Neuronal stem cell (in vitro differentiated cells): Measurements from ENCODE around the gene ZBTB44.
A peak's percentile ranks its signal among the peaks of the same experiment; 100 is the strongest.

ENCODE experiments used
- DNase-seq: peaks from one replicate; pipeline ENCODE4 v3.0.0-alpha.2; 2013; ENCODE audit warnings: low spot score
- H2AFZ ChIP-seq: one replicate; pipeline ENCODE4 v1.6.1; 2013; ENCODE audit warnings: mild to moderate bottlenecking, low read length, inconsistent platforms
- H2AK5ac ChIP-seq: 2 replicates; pipeline ENCODE4 v1.6.1; 2013; ENCODE audit warnings: low read depth, mild to moderate bottlenecking, inconsistent platforms, low read length, moderate library complexity, mixed read lengths
- H2BK120ac ChIP-seq: 2 replicates; pipeline ENCODE4 v1.6.1; 2013; ENCODE audit warnings: low read depth, mild to moderate bottlenecking, inconsistent platforms, low read length, moderate library complexity, mixed read lengths
- H2BK12ac ChIP-seq: one replicate; pipeline ENCODE4 v1.6.1; 2013; ENCODE audit warnings: low read length, inconsistent platforms
- H2BK15ac ChIP-seq: 2 replicates; pipeline ENCODE4 v1.6.1; 2013; ENCODE audit warnings: mild to moderate bottlenecking, low read length, inconsistent platforms, mixed read lengths
- H2BK5ac ChIP-seq: one replicate; pipeline ENCODE4 v1.6.1; 2013; ENCODE audit warnings: inconsistent platforms, mild to moderate bottlenecking, low read length, moderate library complexity
- H3K14ac ChIP-seq: one replicate; pipeline ENCODE4 v1.6.1; 2013; ENCODE audit warnings: low read length, inconsistent platforms
- H3K18ac ChIP-seq: 2 replicates; pipeline ENCODE4 v1.6.1; 2013; ENCODE audit warnings: low read length, inconsistent platforms
- H3K23ac ChIP-seq: 2 replicates; pipeline ENCODE4 v1.6.1; 2013; ENCODE audit warnings: low read depth, mild to moderate bottlenecking, mixed read lengths, low read length, inconsistent platforms; ENCODE audit not compliant: poor library complexity
- H3K27ac ChIP-seq: replicated peaks from 3 replicates; pipeline ENCODE4 v1.5.1; 2013; ENCODE audit warnings: low read length, inconsistent platforms
- H3K27me3 ChIP-seq, 3 experiments: 2 replicates each; pipeline ENCODE4 v1.6.1; 2013; ENCODE audit warnings: low read length in 3 of 3, mild to moderate bottlenecking in 2 of 3, inconsistent platforms in 1 of 3, low read depth in 1 of 3, mixed read lengths in 1 of 3, moderate library complexity in 1 of 3; ENCODE audit not compliant: control insufficient read depth in 3 of 3, insufficient read depth in 3 of 3
- H3K36me3 ChIP-seq, 2 donors: replicated peaks in 1 of 2; 2 replicates each; pipeline ENCODE4 v1.6.1; 2013; ENCODE audit warnings: low read length in 2 of 2; ENCODE audit not compliant: control insufficient read depth in 2 of 2, insufficient read depth in 2 of 2
- H3K4ac ChIP-seq: 2 replicates; pipeline ENCODE4 v1.6.1; 2013; ENCODE audit warnings: inconsistent platforms, mild to moderate bottlenecking, low read length, moderate library complexity
- H3K4me1 ChIP-seq, 2 donors: 1 replicate in 1 of 2; 2 replicates in 1 of 2; pipeline ENCODE4 v1.6.1; 2013; ENCODE audit warnings: low read length in 2 of 2, low read depth in 1 of 2; ENCODE audit not compliant: control insufficient read depth in 2 of 2, insufficient read depth in 1 of 2
- H3K4me2 ChIP-seq: one replicate; pipeline ENCODE4 v1.6.1; 2013; ENCODE audit warnings: mild to moderate bottlenecking, low read length, inconsistent platforms; ENCODE audit not compliant: insufficient read depth, poor library complexity, severe bottlenecking
- H3K4me3 ChIP-seq, 2 donors: 2 replicates each; pipeline ENCODE4 v1.5.1; 2013; ENCODE audit warnings: low read length in 2 of 2, mild to moderate bottlenecking in 2 of 2, inconsistent platforms in 1 of 2, moderate library complexity in 1 of 2
- H3K79me1 ChIP-seq: one replicate; pipeline ENCODE4 v1.6.1; 2013; ENCODE audit warnings: low read depth, mild to moderate bottlenecking, inconsistent platforms, low read length, moderate library complexity
- H3K9ac ChIP-seq: one replicate; pipeline ENCODE4 v1.6.1; 2013; ENCODE audit warnings: mild to moderate bottlenecking, low read depth, low read length, inconsistent platforms; ENCODE audit not compliant: poor library complexity
- H3K9me3 ChIP-seq, 2 donors: replicated peaks in 1 of 2; 2 replicates each; pipeline versions ENCODE3 to v1.6.1; 2013; ENCODE audit warnings: low read length in 2 of 2, mild to moderate bottlenecking in 2 of 2, inconsistent platforms in 1 of 2, low read depth in 1 of 2, mixed read lengths in 1 of 2, moderate library complexity in 1 of 2; ENCODE audit not compliant: control insufficient read depth in 2 of 2, insufficient read depth in 1 of 2
- H4K8ac ChIP-seq: one replicate; pipeline ENCODE4 v1.6.1; 2013; ENCODE audit warnings: low read depth, mild to moderate bottlenecking, inconsistent platforms, low read length, moderate library complexity
- H4K91ac ChIP-seq: one replicate; pipeline ENCODE4 v1.6.1; 2013; ENCODE audit warnings: low read length, low read depth, mild to moderate bottlenecking, inconsistent platforms; ENCODE audit not compliant: poor library complexity
- WGBS, 2 donors: extraction: QIAGEN DNeasy Blood & Tissue Kit; methylation state at CpG; one replicate each; pipeline ENCODE4 v1.1.7; 2013; ENCODE audit warnings: missing lambda C conversion rate in 2 of 2, mixed read lengths in 1 of 2; ENCODE audit not compliant: insufficient read length in 2 of 2, insufficient replicate concordance in 1 of 2; ENCODE audit errors: extremely low coverage in 2 of 2; 5-methylcytosine and 5-hydroxymethylcytosine counted together

The ZBTB44 gene

DNA sequence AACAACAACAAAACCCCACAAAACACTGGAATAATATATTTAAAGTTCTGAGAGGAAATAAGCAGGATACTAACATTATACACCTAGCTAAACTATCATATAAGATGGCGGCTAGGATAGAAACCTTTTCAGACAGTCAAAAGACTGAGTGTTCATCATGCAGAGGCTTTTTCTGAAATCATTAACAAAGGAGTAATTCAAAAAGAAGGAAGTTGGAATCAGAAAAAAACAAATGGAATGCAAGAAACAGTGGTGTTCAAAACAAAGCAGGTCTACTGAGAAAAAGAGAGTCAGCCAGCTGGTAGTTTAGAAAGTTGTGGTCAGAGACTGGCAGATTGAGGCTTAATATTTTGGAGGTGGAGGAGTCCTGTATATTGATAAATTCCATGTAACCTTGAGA is 30.1 kb upstream of the ZBTB44 start:
- Histone ChIP-seq H3K18ac (no peak overlapping the region), H3K27ac (no peak overlapping the region), H3K4me2 (no peak overlapping the region), H3K4me1 (no peaks in the 10 kb centered on the region), H2AFZ (no peak overlapping the region), H3K4ac (no peak overlapping the region), H3K9me3 (peaks cover 2 to 4% of the 10 kb centered on the region in 2 donors), H2BK120ac (no peak overlapping the region), H3K23ac (no peak overlapping the region), H3K4me3 (no peak overlapping the region), H4K8ac (no peak overlapping the region), H4K91ac (no peak overlapping the region), H2BK12ac (no peak overlapping the region), H2BK15ac (no peak overlapping the region), H3K36me3 (no peaks in the 10 kb centered on the region), H2BK5ac (no peak overlapping the region), H3K79me1 (no peaks in the 10 kb centered on the region), H2AK5ac (no peak overlapping the region), H3K9ac (no peak overlapping the region), H3K14ac (no peak overlapping the region), H3K27me3 (no peaks in the 10 kb centered on the region)
- no peak for DNase-seq
- WGBS, 2 donors = no CpG with 5 or more reads among the region's 1 CpG

DNA sequence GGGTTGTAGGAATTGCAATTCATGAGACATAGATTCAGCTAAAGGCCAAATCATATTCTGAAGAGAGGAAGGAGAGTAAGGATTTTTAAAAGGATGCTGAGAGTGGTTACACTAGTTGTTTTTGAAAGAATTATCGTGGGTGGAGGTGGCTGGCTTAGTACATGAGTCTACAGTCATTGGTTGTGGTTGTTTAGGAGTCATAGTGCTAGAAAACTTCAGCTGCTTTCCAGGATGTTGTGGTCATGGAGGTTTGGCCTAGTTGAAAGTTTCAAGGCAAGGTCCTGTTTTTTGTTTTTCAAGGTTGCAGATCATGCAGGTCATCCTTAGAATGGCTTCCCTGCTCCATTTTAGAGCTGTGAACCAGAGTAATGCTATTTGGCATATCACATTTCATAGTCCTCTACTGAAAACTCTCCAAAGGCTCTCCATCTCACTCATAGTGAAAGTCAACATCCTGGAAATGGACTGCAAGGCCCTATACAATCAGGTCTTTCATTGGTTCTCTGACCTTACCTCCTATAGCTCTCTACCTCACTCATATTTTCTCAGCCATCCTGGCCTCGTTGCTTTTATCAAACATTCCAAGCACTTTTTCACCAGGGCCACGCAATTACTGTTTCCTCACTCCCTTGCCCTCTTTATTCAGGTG is 26.1 kb upstream of the ZBTB44 start:
- no peaks in the 10 kb centered on the region for H3K36me3 ChIP-seq
- no peak overlapping the region for H3K4me3 ChIP-seq
- H2AK5ac ChIP-seq = no peak overlapping the region
- H3K23ac ChIP-seq = no peak overlapping the region
- WGBS, 2 donors = no CpG with 5 or more reads among the region's 3 CpGs
- no peak overlapping the region for H3K18ac ChIP-seq
- no peak overlapping the region for H2BK120ac ChIP-seq
- H3K79me1 ChIP-seq = no peaks in the 10 kb centered on the region
- no peak overlapping the region for H3K14ac ChIP-seq
- no peak overlapping the region for H4K91ac ChIP-seq
- DNase-seq = no peak
- peaks cover 2 to 4% of the 10 kb centered on the region in 2 donors for H3K9me3 ChIP-seq
- no peak overlapping the region for H2BK5ac ChIP-seq
- H3K4me1 ChIP-seq = no peaks in the 10 kb centered on the region
- H3K9ac ChIP-seq = no peak overlapping the region
- no peak overlapping the region for H3K4me2 ChIP-seq
- no peak overlapping the region for H2AFZ ChIP-seq
- no peak overlapping the region for H4K8ac ChIP-seq
- H3K4ac ChIP-seq = no peak overlapping the region
- H3K27me3 ChIP-seq = no peaks in the 10 kb centered on the region
- no peak overlapping the region for H2BK12ac ChIP-seq
- no peak overlapping the region for H2BK15ac ChIP-seq
- no peak overlapping the region for H3K27ac ChIP-seq

DNA sequence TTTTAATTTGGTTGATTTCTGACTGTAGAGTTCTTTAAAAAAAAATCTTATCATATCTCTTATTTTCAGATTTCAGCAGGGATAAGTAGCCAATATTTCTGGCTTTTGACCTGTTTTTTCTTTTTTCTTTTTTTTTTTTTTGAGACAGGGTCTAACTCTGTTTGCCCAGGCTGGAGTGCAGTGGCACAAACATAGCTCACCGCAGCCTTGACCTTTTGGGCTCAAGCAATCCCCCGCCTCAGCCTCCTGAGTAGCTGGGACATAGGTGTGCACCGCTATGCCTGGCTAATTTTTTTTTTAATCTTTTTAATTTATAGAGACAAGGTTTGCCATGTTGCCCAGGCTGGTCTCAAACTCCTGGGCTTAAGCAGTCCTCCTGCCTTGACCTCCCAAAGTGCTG is 23.9 kb upstream of the ZBTB44 start:
- no peaks in the 10 kb centered on the region for H3K36me3 ChIP-seq
- WGBS, 2 donors = no CpG with 5 or more reads among the region's 3 CpGs
- no peak overlapping the region for H3K4me3 ChIP-seq
- no peak overlapping the region for H2BK120ac ChIP-seq
- H3K4me1 ChIP-seq = no peaks in the 10 kb centered on the region
- H4K8ac ChIP-seq = no peak overlapping the region
- no peak overlapping the region for H3K18ac ChIP-seq
- no peak overlapping the region for H2AK5ac ChIP-seq
- no peak overlapping the region for H2BK15ac ChIP-seq
- no peak overlapping the region for H3K14ac ChIP-seq
- no peak overlapping the region for H3K4me2 ChIP-seq
- no peak overlapping the region for H2BK12ac ChIP-seq
- H3K27ac ChIP-seq = no peak overlapping the region
- no peak overlapping the region for H2AFZ ChIP-seq
- no peak overlapping the region for H3K4ac ChIP-seq
- H3K79me1 ChIP-seq = no peaks in the 10 kb centered on the region
- H3K23ac ChIP-seq = no peak overlapping the region
- H3K9ac ChIP-seq = no peak overlapping the region
- H4K91ac ChIP-seq = no peak overlapping the region
- H3K27me3 ChIP-seq = no peaks in the 10 kb centered on the region
- no peak overlapping the region for H2BK5ac ChIP-seq
- DNase-seq = no peak
- peaks cover 2 to 4% of the 10 kb centered on the region in 2 donors for H3K9me3 ChIP-seq

DNA sequence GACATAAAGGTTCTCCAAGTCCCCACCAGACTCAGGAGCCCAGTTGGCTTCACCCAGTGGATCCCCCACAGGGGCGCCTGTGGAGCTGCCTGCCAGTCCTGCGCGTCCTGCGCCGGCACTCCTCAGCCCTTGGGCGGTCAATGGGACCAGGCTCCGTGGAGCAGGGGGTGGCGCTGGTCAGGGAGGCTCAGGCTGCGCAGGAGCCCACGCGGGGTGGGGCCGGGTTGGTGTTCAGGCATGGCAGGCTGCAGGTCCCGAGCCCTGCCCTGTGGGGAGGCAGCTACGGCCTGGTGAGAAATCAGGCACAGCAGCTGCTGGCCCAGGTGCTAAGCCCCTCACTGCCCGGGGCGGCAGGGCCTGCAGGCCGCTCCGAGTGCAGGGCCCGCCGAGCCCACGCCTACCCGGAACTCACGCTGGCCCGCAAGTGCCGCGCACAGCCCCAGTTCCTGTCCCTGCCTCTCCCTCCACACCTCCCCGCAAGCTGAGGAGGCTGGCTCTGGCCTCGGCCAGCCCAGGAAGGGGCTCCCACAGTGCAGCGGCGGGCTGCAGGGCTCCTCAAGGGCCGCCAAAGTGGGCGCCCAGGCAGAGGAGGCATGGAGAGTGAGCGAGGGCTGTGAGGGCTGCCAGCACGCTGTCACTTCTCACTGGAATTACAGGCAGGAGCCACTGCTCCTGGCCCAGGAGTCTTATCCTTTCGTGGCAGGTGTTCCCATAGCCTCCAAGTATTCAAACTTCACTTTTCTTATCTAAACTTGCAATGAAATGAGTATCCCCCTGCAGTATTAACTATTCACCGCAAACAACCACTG is 22.8 kb upstream of the ZBTB44 start:
- H3K36me3 ChIP-seq = no peaks in the 10 kb centered on the region
- H2BK15ac ChIP-seq = no peak overlapping the region
- no peak overlapping the region for H3K27ac ChIP-seq
- no CpG with 5 or more reads among the region's 36 CpGs for WGBS, 2 donors
- no peak overlapping the region for H4K8ac ChIP-seq
- no peak overlapping the region for H4K91ac ChIP-seq
- H3K27me3 ChIP-seq = no peaks in the 10 kb centered on the region
- H3K18ac ChIP-seq = no peak overlapping the region
- H3K9ac ChIP-seq = no peak overlapping the region
- H3K14ac ChIP-seq = peak overlapping the region; percentile 21
- H3K79me1 ChIP-seq = no peaks in the 10 kb centered on the region
- no peak overlapping the region for H2AK5ac ChIP-seq
- H2BK120ac ChIP-seq = peak overlapping the region; percentile 31
- no peaks in the 10 kb centered on the region for H3K4me1 ChIP-seq
- H2BK5ac ChIP-seq = peak overlapping the region; percentile 53
- peaks cover 2 to 4% of the 10 kb centered on the region in 2 donors for H3K9me3 ChIP-seq
- H3K4me2 ChIP-seq = no peak overlapping the region
- no peak for DNase-seq
- no peak overlapping the region for H2AFZ ChIP-seq
- no peak overlapping the region for H3K4ac ChIP-seq
- H2BK12ac ChIP-seq = peak overlapping the region; percentile 6
- peak overlapping the region; percentile 8 for H3K23ac ChIP-seq
- H3K4me3 ChIP-seq = no peak overlapping the region
